HTR-8/SVneo (cell line): Measurements from ENCODE around the gene DLG2.

Experiments used
- DNase-seq: peaks from one replicate; pipeline ENCODE4 v3.0.0; 2011; ENCODE audit warnings: low spot score, mixed read lengths; ENCODE audit not compliant: insufficient read length
- FAIRE-seq: peaks from 2 replicates; lab custom pipeline; 2011; peaks lifted over from hg19 to GRCh38; lab: Jason Lieb, UNC

DLG2 gene

GRCh38 chr11:85575388-85575787 is 51.8 kb downstream of the DLG2 start:
- FAIRE-seq (no peak), DNase-seq (no peak)

DNA sequence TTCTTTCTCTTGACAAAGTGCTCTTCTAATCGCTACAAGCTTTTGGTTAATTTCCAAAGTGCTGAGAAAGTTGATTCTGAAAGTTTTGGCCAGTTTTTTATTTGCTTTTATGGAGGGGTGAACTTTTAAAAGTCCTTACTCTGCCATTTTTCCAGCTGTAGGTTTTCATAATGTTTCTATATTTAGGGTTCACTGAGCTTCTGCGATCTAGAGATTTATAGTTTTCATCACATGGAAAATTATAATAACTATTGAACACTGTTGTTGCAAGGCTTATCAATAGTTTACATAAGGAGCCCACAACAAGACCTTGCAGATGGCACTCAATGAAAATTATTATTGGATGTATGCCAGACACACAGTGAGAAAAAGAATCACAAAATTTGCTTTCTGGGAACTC is 55.1 kb downstream of the DLG2 start:
- FAIRE-seq (no peak), DNase-seq (no peak)

DNA sequence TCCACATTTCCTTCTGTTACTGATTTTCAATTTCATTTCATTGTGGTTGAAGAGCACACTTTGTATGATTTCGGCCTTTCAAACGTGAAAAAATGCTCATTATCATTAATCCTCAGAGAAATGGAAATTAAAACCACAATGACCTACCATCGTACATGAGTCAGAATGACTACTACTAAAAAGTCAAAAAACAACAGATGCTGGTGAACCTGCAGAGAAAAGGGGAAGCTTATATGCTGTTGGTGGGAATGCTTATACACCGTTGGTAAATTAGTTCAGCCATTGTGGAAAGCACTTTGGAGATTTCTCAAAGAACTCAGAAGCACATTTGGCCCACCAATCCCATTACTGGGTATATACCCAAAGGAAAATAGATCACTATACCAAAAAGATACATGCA is 57.6 kb downstream of the DLG2 start:
- FAIRE-seq = peak; percentile 54
- no peak for DNase-seq

GRCh38 chr11:85558411-85558810 is 68.7 kb downstream of the DLG2 start:
- no peak for DNase-seq

GRCh38 chr11:85551881-85552280 is 75.3 kb downstream of the DLG2 start:
- DNase-seq = no peak
- FAIRE-seq = no peak

More at GRCh38 chr11:85558411-85558810, 68.7 kb downstream of the DLG2 start:
- peak; percentile 57 for FAIRE-seq

- FAIRE-seq = no peak
- DNase-seq = no peak
Measured at GRCh38 chr11:85541683-85542082, 85.5 kb downstream of the DLG2 start.

DNA sequence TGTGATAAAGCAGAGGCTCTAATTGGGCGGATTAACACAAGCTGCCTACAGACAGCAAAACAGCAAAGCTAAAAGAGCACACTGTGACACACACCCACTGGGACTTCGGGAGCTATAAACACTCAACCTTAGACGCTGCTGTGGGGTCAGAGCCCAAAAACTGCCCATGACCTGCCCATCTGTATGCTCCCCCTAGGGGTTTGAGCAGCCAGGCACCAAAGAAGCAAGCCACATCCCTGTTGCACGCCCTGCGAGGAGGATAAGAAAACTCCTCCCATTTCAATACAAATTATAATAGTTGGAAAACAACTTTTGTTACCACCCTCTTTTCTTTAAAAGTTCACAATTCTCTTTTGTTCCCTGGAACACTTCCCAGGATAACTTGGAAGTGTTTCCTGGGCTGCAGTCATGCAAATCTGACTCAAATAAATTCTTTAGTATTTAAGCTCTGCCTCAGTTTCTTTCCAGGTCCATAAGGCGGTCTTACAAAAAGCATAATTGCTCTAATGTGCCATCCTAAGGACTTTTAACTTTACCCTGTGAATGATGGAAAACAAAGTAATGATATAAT is 86.4 kb downstream of the DLG2 start:
- no peak for FAIRE-seq
- no peak for DNase-seq

DNA sequence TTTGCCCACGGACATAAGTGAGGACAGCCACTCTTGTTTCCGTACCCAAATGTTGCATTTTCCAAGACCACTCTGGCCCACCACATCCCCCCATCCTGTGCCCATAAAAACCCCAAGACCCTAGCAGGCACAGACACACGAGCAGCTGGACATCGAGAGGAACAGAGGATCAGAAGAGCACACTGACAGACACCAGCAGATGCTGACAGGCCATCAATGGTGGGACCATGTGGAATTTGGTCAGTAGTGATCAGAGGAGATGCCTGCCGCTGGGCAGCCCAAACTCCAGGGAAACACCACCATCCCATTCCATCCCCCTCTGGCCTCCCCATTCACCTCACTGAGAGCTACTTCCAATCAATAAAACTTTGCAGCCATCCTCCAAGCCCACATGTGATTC is 87.0 kb downstream of the DLG2 start:
- no peak for DNase-seq

DNA sequence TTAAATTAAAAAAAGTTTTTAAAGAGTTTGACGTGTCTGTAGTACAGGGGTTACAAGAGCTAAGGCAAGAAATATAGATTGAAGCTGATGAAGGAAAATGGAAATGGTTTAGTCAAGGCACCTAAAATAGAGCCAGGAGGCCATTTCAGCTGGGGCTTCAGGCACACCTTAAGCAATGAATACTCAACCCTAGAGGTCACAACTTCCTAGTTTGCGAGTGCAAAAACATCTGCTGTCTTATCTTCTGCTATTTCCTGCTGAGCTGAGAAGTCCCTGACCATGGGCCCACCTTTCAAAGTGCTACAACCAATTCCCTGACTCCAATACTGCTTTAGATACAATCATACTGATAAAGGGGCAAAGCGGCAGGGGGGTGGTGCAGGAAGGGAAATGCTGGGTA is 87.4 kb downstream of the DLG2 start:
- no peak for DNase-seq
- no peak for FAIRE-seq

More for the DNA sequence above, 87.0 kb downstream of the DLG2 start:
- no peak for FAIRE-seq

GRCh38 chr11:85539029-85539689 is 88.0 kb downstream of the DLG2 start:
- FAIRE-seq (no peak), DNase-seq (no peak)

- FAIRE-seq = no peak
- no peak for DNase-seq
Measured at GRCh38 chr11:85536438-85536837, 90.7 kb downstream of the DLG2 start.

DNA sequence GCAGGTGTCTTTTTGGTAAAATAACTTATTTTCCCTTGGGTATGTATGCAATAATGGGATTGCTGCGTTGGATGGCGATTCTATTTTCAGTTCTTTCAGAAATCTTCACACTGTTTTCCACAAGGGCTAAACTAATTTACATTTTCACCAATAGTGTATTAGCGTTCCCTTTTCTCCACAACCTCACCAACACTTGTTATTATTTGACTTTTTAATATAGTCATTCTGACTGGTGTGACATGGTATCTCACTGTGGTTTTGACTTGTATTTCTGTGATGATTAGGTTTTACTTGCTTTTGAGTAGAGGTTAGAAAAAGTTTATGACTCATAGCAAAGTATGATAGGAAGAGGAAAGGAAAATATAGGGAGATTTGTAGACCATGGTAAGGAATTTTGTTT is 92.3 kb downstream of the DLG2 start:
- FAIRE-seq (no peak), DNase-seq (no peak)

DNA sequence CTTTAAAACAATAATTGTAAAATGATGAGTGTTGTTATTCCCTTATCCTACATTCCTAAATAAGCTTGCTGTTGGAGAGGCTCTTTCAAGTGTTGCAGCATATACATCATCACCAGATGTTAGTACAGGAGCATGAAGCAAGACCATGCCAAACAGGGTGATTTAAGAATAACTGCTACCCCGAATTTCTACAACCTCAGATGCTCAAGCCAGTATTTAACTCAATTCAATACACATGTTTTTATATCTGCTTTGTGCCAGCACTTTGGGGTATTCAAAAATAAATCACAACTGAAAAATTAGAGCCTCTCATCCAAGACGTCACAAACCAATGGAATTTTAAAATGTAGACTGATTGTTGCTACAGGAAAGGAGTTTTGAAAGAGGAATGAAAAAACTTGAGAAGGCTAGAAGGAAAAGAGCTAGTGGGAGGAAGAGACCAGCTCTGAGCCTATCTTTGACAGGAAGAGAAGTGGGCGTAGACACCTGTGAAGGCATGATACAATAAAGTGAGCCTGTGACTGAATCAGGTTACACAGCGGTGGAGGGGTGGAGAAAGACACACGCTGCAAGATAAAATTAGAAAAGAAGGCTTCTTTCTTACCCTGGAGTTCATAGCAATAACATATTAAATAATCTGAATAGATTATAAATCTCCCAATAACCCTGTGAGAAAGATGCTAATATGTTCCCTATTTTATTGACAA is 95.8 kb downstream of the DLG2 start:
- FAIRE-seq (no peak), DNase-seq (no peak)

GRCh38 chr11:85530634-85531033 is 96.5 kb downstream of the DLG2 start:
- FAIRE-seq (no peak), DNase-seq (no peak)

DNA sequence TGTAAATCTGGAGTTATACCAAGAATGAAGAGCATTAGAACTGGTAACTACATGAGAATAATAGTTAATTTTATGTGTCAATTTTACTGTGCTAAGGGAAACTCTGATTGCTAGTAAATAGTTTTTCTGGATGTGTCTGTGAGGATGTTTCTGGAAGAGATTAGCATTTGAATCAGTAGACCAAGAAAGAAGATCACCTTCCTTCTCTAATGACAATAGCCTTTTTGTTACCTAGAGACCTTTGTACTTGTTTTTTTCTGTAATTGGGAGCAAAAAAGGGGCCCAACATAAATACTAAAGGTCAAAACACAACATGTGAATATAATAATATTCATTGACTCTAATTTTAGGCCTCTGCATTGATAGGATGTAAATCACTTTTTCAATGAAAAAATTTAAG is 100.6 kb downstream of the DLG2 start:
- no peak for FAIRE-seq

GRCh38 chr11:85525686-85526085 is 101.5 kb downstream of the DLG2 start:
- no peak for FAIRE-seq
- DNase-seq = no peak

More for the DNA sequence above, 100.6 kb downstream of the DLG2 start:
- no peak for DNase-seq

GRCh38 chr11:85517272-85517671 is 109.9 kb downstream of the DLG2 start:
- no peak for DNase-seq

GRCh38 chr11:85495918-85496317 is 131.2 kb downstream of the DLG2 start:
- FAIRE-seq = no peak

More at GRCh38 chr11:85517272-85517671, 109.9 kb downstream of the DLG2 start:
- no peak for FAIRE-seq

GRCh38 chr11:85494396-85494795 is 132.7 kb downstream of the DLG2 start:
- DNase-seq = no peak

More at GRCh38 chr11:85495918-85496317, 131.2 kb downstream of the DLG2 start:
- no peak for DNase-seq

GRCh38 chr11:85485902-85486301 is 141.2 kb downstream of the DLG2 start:
- FAIRE-seq = no peak
- no peak for DNase-seq

More at GRCh38 chr11:85494396-85494795, 132.7 kb downstream of the DLG2 start:
- FAIRE-seq = no peak

DNA sequence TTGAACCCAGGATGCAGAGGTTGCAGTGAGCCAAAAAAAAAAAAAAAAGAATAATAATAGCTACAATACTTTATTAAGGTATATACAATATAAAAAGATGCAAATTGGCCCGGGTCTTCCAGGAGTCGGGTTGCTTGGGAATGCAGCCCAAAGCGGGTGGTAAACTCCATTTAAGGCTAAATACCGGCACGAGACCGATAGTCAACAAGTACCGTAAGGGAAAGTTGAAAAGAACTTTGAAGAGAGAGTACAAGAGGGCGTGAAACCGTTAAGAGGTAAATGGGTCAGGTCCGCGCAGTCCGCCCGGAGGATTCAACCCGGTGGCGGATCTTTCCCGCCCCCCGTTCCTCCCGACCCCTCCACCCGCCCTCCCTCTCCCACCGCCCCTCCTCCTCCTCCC is 143.3 kb downstream of the DLG2 start:
- FAIRE-seq = no peak
- no peak for DNase-seq
